HFFc6 (cell line): ENCODE measurements around the gene TRIM38. TPM values are rescaled to one million over a fixed set of nuclear protein-coding genes. Genes with fewer than 3 reads are reported as not detected.

Experiments used
- DNase-seq: peaks from one replicate; pipeline ENCODE4 v3.0.0-alpha.2; 2018
- H3K27ac Mint-ChIP-seq: 2 replicates; pipeline ENCODE4 v1.8.0; 2020; ENCODE audit warnings: mild to moderate bottlenecking, mixed read lengths
- H3K27me3 Mint-ChIP-seq: 2 replicates; pipeline ENCODE4 v1.8.0; 2021; ENCODE audit warnings: mild to moderate bottlenecking, moderate library complexity, mixed read lengths; ENCODE audit not compliant: insufficient read depth
- H3K36me3 Mint-ChIP-seq: 2 replicates; pipeline ENCODE4 v1.8.0; 2021; ENCODE audit warnings: low read depth, mixed read lengths
- H3K4me1 Mint-ChIP-seq: 2 replicates; pipeline ENCODE4 v1.8.0; 2020; ENCODE audit warnings: low read depth, mixed read lengths
- H3K4me3 Mint-ChIP-seq: 2 replicates; pipeline ENCODE4 v1.8.0; 2020; ENCODE audit warnings: mild to moderate bottlenecking, moderate library complexity, mixed read lengths
- H3K9me3 Mint-ChIP-seq: 2 replicates; pipeline ENCODE4 v1.8.0; 2020; ENCODE audit warnings: mild to moderate bottlenecking, mixed read lengths
- CTCF ChIP-seq: fragments of 200-600 bp; sonication (generic); IDR thresholded peaks from 2 replicates; pipeline ENCODE4 v1.5.0; 2021; ENCODE audit warnings: antibody characterized with exemption, mild to moderate bottlenecking
- total RNA-seq, 6 experiments: library from RNA; stranded (reverse); fragmentation: NEBNext Ultra II Directional; extraction: Animal tissue kit (Norgen Biotek cat#: 25700); gene quantifications; 2 replicates in 1 of 6; 3 replicates in 5 of 6; pipeline ENCODE4 v1.2.3, GENCODE V29; 2021

Gene TRIM38
- total RNA-seq, 6 experiments from 2014 or later = 5.4 to 7.5 (median 6.8) TPM

GRCh38 chr6:25965058-25965457, 2.5 kb downstream of the TRIM38 start:
- H3K4me3 Mint-ChIP-seq = no peak overlapping the region
- no peak for DNase-seq
- H3K27ac Mint-ChIP-seq = no peak overlapping the region
- H3K36me3 Mint-ChIP-seq = peaks cover 35% of the 10 kb centered on the region
- peaks cover 78% of the 10 kb centered on the region for H3K4me1 Mint-ChIP-seq
- no peak for TF ChIP-seq CTCF
- H3K27me3 Mint-ChIP-seq = no peaks in the 10 kb centered on the region; the same call in 1 of the 2 replicates
- H3K9me3 Mint-ChIP-seq = no peaks in the 10 kb centered on the region

GRCh38 chr6:25966711-25967110, 4.1 kb downstream of the TRIM38 start:
- Mint-ChIP-seq H3K4me3 (no peak overlapping the region), H3K4me1 (peaks cover 78% of the 10 kb centered on the region), H3K36me3 (peaks cover 43% of the 10 kb centered on the region), H3K27ac (no peak overlapping the region), H3K9me3 (no peaks in the 10 kb centered on the region), H3K27me3 (no peaks in the 10 kb centered on the region; the same call in 1 of the 2 replicates)
- no peak for DNase-seq
- no peak for TF ChIP-seq CTCF

- no peaks in the 10 kb centered on the region for H3K9me3 Mint-ChIP-seq
- H3K36me3 Mint-ChIP-seq = peaks cover 62% of the 10 kb centered on the region
- peaks cover 68% of the 10 kb centered on the region for H3K4me1 Mint-ChIP-seq
- no peak for DNase-seq
- H3K27me3 Mint-ChIP-seq = no peaks in the 10 kb centered on the region; the same call in 1 of the 2 replicates
- no peak overlapping the region; the same call in 1 of the 2 replicates for H3K27ac Mint-ChIP-seq
- TF ChIP-seq CTCF = no peak
- no peak overlapping the region for H3K4me3 Mint-ChIP-seq
Observed at GRCh38 chr6:25968769-25969168, 6.2 kb downstream of the TRIM38 start.

- no peak for TF ChIP-seq CTCF
- Mint-ChIP-seq H3K27ac (peak overlapping the region; percentile 84), H3K27me3 (no peaks in the 10 kb centered on the region; the same call in 1 of the 2 replicates)
Observed at GRCh38 chr6:25971187-25971821, 8.7 kb downstream of the TRIM38 start.

GRCh38 chr6:25972128-25972527, 9.5 kb downstream of the TRIM38 start:
- Mint-ChIP-seq H3K4me3 (peak overlapping the region; percentile 37), H3K27me3 (no peaks in the 10 kb centered on the region; the same call in 1 of the 2 replicates), H3K9me3 (no peaks in the 10 kb centered on the region), H3K36me3 (peaks cover 65% of the 10 kb centered on the region), H3K4me1 (peaks cover 49% of the 10 kb centered on the region), H3K27ac (peak overlapping the region; percentile 84)
- DNase-seq = no peak
- TF ChIP-seq CTCF = no peak

More at GRCh38 chr6:25971187-25971821, 8.7 kb downstream of the TRIM38 start:
- Mint-ChIP-seq H3K4me3 (peak overlapping the region; percentile 37), H3K4me1 (peaks cover 58% of the 10 kb centered on the region), H3K9me3 (no peaks in the 10 kb centered on the region), H3K36me3 (peaks cover 66% of the 10 kb centered on the region)
- DNase-seq = peak; percentile 89
